Left ventricle myocardium inferior (tissue), 1 donor: ENCODE data around the gene GCNT4. TPM values are rescaled to one million over a fixed set of nuclear protein-coding genes. Genes with fewer than 3 reads are reported as not detected.
"Not testable (repeated sequence)": the region's sequence is repeated elsewhere in the genome, so short reads cannot be mapped to it uniquely, and the experiment has no call there.

Experiments
- DNase-seq: peaks from one replicate; pipeline ENCODE4 v3.0.0-alpha.2; 2020
- H3K27ac ChIP-seq: fragments of 200-600 bp; replicated peaks from 2 replicates; pipeline ENCODE4 v1.8.0; 2021
- H3K27me3 ChIP-seq: fragments of 200-600 bp; 2 replicates; pipeline ENCODE4 v1.8.0; 2021; ENCODE audit warnings: low read depth
- H3K36me3 ChIP-seq: fragments of 200-600 bp; 2 replicates; pipeline ENCODE4 v1.8.0; 2021
- H3K4me1 ChIP-seq: fragments of 200-600 bp; 2 replicates; pipeline ENCODE4 v1.8.0; 2021
- H3K4me3 ChIP-seq: fragments of 200-600 bp; 2 replicates; pipeline ENCODE4 v1.8.0; 2021; ENCODE audit warnings: mild to moderate bottlenecking, moderate library complexity
- H3K9me3 ChIP-seq: fragments of 200-600 bp; replicated peaks from 2 replicates; pipeline ENCODE4 v1.8.0; 2021
- intact Hi-C: fragments of 100-400 bp; cut with micrococcal nuclease; formaldehyde crosslinking; loops from one replicate; pipeline ENCODE4 v1.11.0; 2022
- long read RNA-seq: library from polyadenylated mRNA; unstranded; transcript quantifications from one replicate; pipeline ENCODE4 v2.0.0, GENCODE V29; 2021
- total RNA-seq: library from RNA; stranded (reverse); fragmentation: NEBNext Ultra II Directional; extraction: Animal tissue kit (Norgen Biotek cat#: 25700); gene quantifications from one replicate; pipeline ENCODE4 v1.2.1, GENCODE V29; 2021
- TF ChIP-seq, protein P1 (sequence below): fragments of 200-600 bp; IDR thresholded peaks from 2 replicates; pipeline ENCODE4 v1.8.0; 2021; ENCODE audit warnings: antibody characterized with exemption, mild to moderate bottlenecking, borderline replicate concordance
- donor health status: DM: no; HTN: yes; CAD: no; lungs with severe emphysema.

Gene GCNT4, protein sequence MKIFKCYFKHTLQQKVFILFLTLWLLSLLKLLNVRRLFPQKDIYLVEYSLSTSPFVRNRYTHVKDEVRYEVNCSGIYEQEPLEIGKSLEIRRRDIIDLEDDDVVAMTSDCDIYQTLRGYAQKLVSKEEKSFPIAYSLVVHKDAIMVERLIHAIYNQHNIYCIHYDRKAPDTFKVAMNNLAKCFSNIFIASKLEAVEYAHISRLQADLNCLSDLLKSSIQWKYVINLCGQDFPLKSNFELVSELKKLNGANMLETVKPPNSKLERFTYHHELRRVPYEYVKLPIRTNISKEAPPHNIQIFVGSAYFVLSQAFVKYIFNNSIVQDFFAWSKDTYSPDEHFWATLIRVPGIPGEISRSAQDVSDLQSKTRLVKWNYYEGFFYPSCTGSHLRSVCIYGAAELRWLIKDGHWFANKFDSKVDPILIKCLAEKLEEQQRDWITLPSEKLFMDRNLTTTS
- total RNA-seq = 0.27 TPM
- long read RNA-seq = 0 reads

- Histone ChIP-seq H3K36me3 (no peaks in the 10 kb centered on the region), H3K9me3 (no peaks in the 10 kb centered on the region), H3K27me3 (peaks cover 6% of the 10 kb centered on the region), H3K4me3 (peak within 1 kb of the TSS; percentile 88), H3K4me1 (peaks cover 49% of the 10 kb centered on the region), H3K27ac (peak within 1 kb of the TSS; percentile 92)
- peak; percentile 54 for DNase-seq
- intact Hi-C loops = no loop called here
- TF ChIP-seq, protein P1, sequence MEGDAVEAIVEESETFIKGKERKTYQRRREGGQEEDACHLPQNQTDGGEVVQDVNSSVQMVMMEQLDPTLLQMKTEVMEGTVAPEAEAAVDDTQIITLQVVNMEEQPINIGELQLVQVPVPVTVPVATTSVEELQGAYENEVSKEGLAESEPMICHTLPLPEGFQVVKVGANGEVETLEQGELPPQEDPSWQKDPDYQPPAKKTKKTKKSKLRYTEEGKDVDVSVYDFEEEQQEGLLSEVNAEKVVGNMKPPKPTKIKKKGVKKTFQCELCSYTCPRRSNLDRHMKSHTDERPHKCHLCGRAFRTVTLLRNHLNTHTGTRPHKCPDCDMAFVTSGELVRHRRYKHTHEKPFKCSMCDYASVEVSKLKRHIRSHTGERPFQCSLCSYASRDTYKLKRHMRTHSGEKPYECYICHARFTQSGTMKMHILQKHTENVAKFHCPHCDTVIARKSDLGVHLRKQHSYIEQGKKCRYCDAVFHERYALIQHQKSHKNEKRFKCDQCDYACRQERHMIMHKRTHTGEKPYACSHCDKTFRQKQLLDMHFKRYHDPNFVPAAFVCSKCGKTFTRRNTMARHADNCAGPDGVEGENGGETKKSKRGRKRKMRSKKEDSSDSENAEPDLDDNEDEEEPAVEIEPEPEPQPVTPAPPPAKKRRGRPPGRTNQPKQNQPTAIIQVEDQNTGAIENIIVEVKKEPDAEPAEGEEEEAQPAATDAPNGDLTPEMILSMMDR = no peak
Measured at GRCh38 chr5:75052192-75053053, at the start of gene GCNT4. GCNT4 (minus strand) TSS chr5:75052558; CDS start chr5:75030037, 22,521 bp downstream.

- intact Hi-C loops, H3K36me3 ChIP-seq, H3K27me3 ChIP-seq, H3K4me3 ChIP-seq, H3K27ac ChIP-seq, H3K4me1 ChIP-seq, H3K9me3 ChIP-seq, DNase-seq: not testable (repeated sequence)
Measured at GRCh38 chr5:75095956-75096355, 43.6 kb upstream of the GCNT4 start.

GRCh38 chr5:75091597-75091996 is 39.2 kb upstream of the GCNT4 start:
- H3K27me3 ChIP-seq = no peaks in the 10 kb centered on the region
- no peaks in the 10 kb centered on the region for H3K4me1 ChIP-seq
- H3K27ac ChIP-seq = no peak overlapping the region
- H3K4me3 ChIP-seq = no peak overlapping the region
- no peak for DNase-seq
- H3K9me3 ChIP-seq = no peaks in the 10 kb centered on the region
- no peaks in the 10 kb centered on the region for H3K36me3 ChIP-seq
- TF ChIP-seq, protein P1 = no peak
- intact Hi-C loops = no loop called here

DNA sequence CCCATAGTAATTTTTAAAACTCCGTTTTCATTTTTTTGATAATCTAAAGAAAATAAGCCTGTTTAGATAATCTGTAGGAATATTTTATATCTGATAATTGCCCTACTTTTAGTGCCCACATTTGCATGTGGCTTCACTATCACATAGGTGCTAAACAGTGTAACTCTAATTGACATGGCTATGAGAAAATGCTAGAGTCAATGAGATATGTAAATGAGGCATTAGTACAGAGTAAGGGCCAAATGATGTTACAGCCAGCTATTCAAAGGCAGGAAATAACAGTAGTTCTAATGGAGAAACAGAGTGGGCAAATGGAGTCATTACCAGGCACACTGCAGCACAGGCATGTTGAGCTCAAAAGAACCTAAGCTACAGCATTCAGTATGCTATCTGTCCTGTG is 37.3 kb upstream of the GCNT4 start:
- Histone ChIP-seq H3K9me3 (no peaks in the 10 kb centered on the region), H3K27me3 (no peaks in the 10 kb centered on the region), H3K27ac (no peak overlapping the region), H3K4me3 (no peak overlapping the region), H3K36me3 (no peaks in the 10 kb centered on the region), H3K4me1 (no peaks in the 10 kb centered on the region)
- no peak for DNase-seq
- intact Hi-C loops = no loop called here
- TF ChIP-seq, protein P1 = no peak

- no peaks in the 10 kb centered on the region for H3K4me1 ChIP-seq
Measured at GRCh38 chr5:75089137-75089536, 36.8 kb upstream of the GCNT4 start.

More at GRCh38 chr5:75089137-75089536, 36.8 kb upstream of the GCNT4 start:
- TF ChIP-seq, protein P1 = no peak
- intact Hi-C loops = no loop called here
- Histone ChIP-seq H3K27me3 (no peaks in the 10 kb centered on the region), H3K36me3 (no peaks in the 10 kb centered on the region), H3K4me3 (no peak overlapping the region), H3K9me3 (no peaks in the 10 kb centered on the region), H3K27ac (no peak overlapping the region)
- DNase-seq = no peak
